NCI-H1092 (cell line): Measurements from ENCODE around the gene ALPI.
"Not testable (repeated sequence)": the region's sequence is repeated elsewhere in the genome, so short reads cannot be mapped to it uniquely, and the experiment has no call there.

Experiments used
- DNase-seq: peaks from one replicate; lab custom pipeline; 2025; lab: John Stamatoyannopoulos, UW

Gene ALPI

DNA sequence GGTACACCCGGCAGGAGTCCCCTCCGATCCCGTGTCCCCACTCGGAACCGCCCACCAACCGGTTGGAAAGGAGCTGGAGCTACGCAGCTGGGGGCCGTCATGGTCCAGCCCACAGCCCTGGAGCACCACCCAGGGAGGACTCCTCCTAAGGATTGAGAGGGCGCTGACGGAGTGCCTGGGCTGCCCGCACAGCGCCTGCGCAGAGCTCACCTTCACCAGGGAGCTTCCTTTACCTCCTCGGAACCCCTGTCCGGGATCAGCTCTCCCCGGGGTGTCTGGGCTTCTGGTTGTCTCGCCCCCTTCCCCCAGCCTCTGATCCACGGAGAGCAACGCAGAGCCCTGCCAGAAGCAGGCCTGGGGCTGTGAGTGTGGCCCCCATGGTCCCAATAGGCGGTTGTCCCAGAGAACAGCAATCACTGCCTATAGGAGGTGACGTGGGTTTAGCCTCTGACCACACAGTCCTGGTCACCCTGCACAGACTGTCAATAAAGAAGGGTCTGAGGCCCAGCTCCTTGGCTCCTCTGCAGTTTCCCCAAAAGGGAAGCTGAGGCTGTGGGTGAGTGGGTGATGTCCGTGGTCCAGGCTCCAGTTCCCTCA lies 34.7 kb upstream of the ALPI start:
- no peak for DNase-seq

DNA sequence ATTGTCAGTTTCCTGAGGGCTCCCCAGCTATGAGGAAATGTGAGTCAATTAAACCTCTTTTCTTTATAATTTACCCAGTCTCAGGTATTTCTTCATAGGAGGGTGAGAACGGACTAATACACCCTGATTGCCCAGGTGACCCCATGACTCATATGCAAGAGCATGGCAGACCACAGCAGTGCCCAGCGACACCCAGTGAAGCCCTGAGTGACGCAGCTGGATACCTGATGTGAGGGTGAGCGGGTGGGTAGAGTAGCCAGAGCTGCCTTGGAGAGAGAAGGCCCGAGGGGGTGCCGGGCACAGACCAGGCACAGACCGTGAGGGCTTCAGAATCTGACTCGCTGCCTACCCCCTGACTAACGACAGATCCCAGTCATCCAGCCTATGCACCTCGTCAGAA lies 33.9 kb upstream of the ALPI start:
- DNase-seq = no peak

DNA sequence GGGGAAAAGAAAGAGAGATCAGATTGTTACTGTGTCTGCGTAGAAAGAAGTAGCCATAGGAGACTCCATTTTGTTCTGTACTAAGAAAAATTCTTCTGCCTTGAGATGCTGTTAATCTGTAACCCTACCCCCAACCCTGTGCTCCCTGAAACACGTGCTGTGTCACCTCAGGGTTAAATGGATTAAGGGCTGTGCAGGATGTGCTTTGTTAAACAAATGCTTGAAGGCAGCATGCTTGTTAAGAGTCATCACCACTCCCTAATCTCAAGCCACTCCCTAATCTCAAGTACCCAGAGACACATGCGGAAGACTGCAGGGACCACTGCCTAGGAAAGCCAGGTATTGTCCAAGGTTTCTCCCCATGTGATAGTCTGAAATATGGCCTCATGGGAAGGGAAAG lies 33.0 kb upstream of the ALPI start:
- not testable (repeated sequence) for DNase-seq

DNA sequence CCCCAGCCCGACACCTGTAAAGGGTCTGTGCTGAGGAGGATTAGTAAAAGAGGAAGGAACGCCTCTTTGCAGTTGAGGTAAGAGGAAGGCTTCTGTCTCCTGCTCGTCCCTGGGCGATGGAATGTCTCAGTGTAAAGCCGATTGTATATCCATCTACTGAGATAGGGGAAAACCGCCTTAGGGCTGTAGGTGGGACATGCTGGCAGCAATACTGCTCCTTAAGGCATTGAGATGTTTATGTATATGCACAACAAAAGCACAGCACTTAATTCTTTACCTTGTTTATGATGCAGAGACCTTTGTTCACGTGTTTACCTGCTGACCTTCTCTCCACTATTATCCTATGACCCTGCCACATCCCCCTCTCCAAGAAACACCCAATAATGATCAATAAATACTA lies 32.5 kb upstream of the ALPI start:
- not testable (repeated sequence) for DNase-seq

DNA sequence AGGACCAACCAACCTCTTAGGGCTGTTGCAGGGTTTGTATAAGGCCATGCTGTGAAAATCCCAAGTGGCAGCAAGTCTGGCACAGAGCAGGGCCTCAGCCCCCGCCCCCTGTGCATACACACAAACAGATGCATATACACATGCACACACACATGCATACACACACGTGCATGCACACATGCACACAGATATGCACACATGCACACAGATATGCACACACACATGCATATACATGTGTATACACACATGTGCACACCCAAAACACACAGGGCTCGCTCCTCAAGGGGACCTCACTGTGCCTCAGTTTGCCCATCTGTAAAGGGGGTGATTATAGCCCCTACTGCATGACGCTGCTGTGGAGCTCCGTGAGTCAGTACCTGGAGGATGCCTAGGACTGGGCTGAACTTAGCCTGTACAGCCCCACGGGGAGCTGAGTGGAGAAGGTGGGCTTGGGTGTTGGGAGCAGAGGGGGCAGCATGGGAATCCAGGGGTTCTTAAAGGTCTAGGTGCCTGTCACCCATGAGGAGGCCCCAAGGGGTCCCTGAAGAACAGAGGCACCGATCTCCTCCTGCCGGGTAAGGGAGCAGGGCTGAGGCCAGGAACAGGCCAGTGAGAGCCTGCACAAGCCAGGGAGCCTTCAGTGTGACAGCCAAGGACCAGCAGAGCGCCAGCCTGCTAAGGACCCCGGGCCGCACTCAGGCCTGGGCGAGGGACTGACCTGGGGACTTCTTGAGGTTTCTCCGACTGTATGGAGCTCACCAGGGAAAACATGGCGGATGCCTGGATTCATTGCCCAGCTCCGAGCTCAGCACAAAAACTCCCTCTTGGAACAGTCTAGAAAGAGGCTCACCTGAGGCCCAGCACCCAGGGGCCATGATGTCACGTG lies 24.0 kb upstream of the ALPI start:
- no peak for DNase-seq

DNA sequence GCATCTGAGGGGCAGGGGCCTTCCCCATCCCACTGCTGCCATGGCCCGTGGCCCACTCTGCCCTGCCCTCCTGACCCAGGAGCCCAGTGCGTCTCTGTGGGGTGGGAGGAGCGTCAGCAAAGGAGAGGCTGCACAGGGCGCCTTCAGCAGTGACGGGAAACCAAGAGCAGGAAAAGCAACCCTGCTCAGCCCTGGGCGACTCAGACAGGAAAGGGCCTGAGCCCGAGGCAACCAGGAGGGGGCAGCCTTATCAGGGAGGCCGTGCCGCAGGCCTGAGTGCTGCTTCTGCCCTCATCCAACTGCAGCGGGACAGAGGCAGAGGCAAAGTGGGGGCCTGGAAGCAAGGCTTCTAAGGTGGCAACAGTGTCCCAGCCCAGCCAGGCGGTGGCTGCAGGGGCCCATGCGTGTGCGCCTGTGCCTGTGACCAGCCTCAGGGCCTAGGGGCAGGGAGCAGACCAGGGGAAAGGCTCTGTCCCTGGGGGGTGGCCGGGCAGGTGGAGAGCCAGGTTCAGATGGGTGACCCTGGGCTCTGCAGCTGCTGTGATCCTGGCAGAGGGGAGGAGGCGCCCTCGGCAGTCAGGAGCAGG lies 23.3 kb upstream of the ALPI start:
- DNase-seq = no peak

DNA sequence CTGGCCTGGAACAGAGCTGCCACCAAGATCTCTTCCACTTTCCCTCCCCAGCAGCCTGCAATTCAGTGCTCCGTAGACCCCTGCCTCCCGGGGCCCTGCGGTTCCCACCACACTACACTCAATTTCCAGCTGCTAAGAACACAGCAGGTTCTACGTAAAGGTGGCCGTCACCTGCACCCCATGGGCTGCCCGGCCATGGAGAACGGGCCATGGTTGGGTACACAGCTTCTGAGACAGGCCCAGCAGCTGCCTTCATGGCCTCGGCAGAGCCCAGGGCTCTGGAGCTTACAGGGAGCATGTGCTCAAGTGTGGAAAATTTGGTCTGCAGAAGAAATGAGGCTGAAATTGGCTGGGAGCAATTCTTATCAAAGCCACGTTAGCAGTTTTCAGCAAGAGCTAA lies 22.3 kb upstream of the ALPI start:
- not testable (repeated sequence) for DNase-seq

DNA sequence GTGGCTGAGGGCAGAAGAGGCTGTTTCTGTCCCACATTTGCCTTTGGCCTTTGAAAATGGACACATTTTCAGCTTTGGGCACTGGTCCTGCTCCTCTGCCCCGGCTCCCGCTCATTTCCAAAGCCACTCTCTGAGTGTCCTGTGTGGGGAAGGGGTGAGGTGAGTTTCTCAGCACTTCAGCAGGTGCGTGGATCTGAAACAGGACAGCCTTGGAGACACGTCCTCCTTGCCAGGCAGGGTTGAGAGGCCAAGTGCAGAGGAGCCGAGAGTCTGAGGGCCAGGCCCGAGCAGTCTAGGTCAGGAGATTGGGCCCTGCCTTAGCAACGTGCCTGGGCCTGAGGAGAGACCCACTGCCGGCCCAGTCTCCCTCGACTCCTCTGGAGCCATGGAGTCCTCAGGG lies 21.9 kb upstream of the ALPI start:
- no peak for DNase-seq

DNA sequence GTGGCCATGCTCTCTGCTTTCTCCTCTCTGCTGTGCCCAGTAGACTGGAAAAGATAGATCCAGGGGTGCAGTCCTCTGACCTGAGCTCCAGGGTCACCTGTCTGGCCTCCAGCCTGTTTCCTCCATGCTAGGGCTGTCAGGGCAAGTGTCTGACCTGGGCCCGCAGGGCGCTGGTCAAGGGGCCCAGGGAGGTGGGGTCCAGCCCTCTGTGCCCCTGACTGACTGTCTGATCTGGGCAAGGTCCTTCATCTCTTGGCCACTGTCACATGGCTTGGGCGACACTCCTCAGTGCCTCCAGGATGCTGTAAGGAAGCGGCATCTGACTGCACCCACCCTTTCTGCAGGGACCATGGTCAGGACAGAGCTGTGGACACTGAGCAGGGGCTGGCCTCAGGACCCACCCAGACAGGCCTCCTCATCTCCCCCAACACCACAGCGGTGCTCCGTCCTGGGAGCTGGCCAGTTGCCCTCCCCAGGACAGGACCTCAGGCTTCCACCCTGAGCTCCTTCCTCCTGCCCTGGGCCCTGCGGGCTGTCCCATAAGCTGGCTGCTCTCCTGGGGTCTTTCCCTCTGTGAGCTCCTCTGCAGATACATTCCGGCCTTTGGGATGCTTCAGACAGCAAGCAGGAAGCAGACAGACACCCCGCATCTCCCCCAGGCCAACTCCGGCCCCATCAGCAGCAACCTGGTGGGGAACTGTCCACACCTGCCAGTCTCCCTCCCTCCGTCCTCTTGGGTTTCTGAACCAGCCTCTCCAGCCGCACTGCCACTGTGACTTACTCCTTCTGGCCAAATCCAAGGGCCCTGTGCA lies 21.2 kb upstream of the ALPI start:
- no peak for DNase-seq

DNA sequence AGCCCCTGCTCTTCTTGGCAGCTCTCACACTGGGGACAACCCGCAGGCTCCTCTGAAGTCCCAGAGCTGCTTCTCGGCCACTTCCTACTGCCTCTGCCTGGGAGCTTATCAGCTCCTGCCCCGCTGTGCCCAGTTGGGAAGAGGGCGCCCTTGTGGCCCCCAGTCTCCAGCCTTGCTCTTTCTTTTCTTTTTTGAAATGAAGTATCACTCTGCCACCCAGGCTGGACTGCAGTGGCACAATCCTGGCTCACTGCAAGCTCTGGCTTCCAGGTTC lies 20.6 kb upstream of the ALPI start:
- no peak for DNase-seq

DNA sequence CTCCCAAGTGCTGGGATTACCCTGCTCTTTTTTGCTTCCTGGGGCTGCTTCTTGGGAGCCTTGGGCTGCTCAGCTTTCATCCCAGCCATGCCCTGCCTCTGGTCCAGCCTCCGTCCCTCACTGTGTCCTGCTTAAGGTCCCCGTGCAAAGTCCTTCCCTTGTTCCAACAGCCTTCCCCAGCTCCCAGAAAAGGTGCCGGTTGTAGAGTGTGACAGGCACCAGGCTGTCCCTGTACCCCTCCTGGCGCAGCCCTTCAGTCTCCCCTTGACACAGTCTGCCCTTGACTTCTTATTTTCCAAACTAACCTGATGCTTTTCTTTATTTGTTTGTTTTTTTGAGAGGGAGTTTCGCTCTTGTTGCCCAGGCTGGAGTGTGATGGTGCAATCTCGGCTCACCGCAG lies 20.1 kb upstream of the ALPI start:
- no peak for DNase-seq

DNA sequence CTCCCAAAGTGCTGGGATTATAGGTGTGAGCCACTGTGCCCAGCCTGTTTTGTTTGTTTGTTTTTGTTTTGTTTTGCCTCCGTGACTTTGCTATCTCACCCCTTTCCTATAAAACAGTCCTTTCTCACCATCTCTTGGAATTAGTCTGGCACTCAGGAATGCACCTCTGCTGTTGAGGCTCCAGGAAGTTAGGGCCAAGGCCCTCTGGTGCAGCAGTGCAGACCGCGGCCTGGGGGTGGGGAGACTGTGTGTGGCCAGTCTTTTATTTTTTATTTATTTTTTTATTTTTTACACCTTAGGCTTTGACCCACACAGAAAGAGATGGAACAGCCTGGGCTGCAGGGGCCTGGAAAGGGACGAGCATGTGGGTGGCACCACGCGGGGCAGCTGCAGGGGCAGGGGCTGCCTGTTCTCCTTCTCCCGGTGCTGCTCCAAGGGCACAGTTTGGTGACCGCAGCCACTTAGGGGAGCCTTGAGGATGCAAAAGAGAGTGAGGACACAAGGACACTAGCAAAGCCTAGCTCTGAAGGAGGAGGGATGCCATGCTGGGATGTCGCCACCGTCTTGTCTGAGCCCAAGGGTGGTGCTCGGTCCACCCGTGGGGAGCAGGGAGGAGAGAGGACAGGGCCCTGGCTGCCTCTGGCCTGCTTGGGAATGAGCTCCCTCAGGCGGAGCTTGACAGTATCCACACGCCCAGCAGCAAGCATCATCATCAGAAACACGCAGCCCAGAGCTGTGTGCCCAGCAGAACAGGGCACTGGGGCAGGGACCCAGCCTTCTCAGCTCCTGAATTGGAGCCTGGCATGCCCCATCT lies 19.4 kb upstream of the ALPI start:
- no peak for DNase-seq

DNA sequence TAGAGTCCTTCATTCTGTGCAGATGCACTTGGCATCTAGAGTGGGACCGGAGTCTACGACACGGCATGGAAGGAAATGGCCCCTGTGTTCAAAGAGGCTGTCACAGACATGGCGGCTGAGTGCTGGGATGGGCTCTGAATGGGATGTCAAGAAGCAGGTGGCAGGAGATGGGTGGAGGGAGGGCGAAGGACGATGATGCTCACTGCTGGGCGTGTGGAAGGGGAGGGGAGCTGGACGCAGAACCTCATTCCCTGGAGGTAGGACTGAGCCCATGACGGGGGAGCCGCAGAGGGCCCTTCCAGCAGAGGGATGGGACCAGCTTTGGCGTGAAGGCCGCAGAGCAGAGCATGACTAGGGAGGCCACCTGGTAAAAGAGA lies 18.8 kb upstream of the ALPI start:
- DNase-seq = no peak

DNA sequence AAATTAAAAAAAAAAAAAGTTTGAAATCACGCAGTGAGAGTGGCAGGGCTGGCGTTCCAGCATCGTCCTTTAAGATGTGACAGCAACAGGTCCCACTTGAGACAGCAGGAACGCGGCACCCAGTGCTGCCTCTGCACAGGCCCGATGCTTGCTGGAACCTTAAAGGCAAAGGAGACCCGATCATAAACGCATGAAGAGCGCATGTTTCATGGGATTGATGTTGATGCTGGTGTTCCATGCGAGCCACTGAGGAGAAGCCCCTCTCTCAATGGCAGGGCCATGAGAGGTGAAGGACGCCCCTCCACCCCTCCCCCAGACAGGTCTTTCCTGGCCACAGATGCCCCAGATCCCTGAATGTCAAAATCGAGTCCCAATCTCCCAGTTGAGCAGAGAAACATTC lies 17.9 kb upstream of the ALPI start:
- DNase-seq = no peak

DNA sequence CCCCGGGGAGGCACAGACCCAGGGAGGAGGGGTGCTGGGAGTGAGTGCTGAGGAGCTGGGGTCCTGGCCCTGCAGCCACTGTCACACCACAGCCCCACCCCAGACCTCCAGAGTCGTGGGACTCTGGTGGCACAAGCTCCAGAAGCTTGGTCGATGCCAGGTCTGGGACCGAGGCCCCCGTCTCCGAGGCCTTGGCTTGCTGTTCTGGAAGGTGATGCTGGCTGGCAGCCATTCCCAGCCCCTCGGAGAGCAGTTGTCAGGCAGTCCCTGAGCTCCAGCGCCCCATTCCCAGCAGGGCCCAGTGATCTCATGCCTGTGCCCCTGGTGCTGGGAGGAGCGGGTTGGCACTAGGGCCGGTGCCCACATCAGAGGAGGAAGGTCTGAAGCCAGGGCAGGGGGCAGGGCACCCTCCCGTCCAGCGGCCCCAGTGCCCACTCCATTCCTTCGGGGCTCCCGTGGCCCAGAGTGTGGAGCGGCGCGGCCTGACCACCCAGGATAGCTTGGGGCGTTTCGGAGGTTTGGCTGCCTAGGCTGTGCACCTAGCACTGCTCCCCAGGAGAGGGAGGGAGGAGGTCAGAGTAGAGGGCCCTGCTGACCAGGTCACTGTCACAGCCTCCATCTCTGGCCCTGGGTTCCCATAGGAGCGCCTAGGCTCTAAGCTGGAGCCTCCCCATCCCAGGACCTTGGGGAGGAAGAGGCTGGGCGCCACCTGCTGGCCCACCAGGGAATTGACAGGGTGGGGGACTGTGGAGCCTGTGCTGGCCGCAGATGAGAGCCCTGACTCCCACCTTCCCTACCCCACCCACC lies 16.8 kb upstream of the ALPI start:
- no peak for DNase-seq

DNA sequence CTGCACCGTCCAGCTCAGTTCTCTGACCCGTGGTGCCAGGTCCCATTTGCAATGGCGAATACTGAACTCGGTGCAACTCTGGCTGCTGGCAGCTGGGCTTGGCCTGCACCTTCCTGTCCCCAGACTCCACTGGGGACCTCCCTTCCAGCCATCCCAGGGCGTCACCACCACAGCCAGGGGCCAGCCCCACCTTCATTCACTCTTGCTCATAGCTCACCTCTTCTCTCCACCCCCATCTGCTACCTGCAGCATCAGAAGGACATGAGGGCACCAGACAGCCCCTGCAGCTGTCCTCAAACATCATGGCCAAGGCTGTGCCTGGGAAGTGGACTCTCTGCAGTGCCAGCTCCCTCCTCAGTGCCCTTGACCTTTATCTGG lies 16.2 kb upstream of the ALPI start:
- no peak for DNase-seq

DNA sequence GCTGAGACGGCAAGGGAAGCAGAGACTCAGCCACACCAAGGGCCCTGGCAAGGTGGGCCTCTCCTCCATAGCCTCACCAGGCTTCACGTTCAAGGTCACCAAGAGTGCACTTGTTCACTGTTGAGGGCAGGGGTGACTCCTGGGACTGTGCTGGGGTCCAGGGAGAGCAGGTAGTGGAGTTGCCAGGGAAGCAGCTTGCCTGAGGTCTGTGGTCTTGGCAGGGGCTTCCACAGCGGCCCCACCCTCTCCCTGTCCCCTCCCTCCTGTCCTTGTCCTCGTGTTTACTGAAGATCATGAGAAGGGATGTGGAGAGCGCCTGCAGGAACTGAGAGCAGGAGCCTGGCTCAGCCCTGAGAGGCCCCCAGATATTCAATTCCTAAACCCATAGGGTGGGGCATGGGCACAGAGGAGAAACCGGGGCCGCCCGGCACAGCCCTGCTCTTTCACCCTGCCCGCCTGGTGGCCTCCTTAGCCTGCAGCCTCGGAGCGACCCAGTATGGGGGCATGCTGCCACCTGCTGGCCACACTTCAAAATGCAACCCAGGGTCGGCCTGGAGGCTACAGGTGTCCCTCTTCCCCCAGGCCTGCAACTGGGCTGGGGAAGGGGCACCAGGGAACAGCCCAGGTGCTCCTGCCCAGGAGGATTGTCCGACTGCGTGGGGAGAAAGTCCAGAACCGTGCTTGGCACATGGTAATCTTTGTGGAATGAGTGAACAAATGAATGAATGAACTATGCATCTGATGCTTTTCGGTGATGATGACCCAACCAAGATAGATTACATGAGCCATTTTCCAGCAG lies 15.5 kb upstream of the ALPI start:
- DNase-seq = peak; percentile 39

DNA sequence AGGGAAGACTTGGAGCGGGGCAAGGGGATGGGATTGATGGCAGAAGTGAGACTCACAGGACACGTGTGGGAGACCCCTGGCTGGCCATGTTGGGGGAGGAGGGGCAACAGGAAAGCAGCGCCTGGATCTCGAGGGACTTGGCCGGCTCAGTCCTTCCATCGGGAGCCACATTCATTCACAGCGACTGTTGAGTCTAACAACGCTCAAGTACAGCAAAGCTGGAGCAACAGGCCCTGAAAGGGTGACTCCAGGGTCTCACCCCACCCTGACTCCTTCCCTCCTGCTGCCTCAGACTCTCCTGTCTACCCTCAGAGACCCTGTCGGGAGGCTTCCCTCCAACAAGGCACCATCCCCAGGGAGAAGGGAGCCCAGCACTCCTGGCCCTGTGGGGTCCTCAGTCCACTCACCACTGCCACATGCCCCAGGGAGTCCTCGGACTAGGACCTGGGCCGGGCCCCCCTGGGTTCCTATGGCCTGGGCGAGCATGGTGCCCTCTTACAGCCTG lies 14.8 kb upstream of the ALPI start:
- no peak for DNase-seq

DNA sequence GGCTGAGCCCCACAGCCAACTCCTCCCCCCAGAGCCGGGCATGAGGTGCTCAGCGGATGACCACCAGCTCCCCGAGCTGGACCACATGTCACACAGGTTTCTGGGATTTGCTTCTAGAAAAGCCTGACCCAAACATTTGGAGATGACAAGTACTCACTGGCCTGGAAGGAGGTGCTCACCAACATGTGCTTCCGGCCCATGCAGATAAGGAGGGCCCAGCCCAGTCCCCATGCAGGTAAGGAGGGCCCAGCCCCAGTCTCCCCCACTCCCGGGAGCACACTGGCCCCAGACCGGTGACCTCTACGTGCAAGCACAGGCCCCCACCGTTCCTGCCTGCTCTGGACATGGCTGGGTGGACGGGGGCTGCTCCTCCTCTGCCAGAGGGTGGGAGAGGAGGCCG lies 14.0 kb upstream of the ALPI start:
- DNase-seq = not testable (repeated sequence)

DNA sequence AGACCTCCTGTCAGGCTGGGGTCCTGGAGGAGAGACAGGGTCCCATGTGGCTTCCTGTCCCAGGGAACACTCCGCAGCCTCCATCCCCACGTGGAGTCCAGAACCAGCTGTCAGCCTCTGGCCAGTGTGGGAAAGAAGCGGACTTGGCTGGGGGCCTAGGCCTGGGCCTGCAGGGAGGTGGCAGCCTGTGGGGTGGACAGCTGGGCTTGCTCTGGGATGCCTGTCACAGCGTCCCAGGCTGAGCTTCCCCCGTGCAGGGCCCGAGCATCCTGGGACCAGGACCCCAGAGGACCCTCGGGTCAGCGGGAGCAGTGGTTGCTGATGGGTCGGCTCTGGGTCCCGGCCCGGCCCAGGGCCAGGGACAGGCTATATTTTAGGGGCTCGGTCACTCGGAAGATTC lies 13.5 kb upstream of the ALPI start:
- not testable (repeated sequence) for DNase-seq
